AG10803 (cell line): ENCODE results near the gene PAF1.

Experiments
- DNase-seq: peaks from one replicate; pipeline ENCODE4 v3.0.0; 2010; ENCODE audit warnings: low read depth
- H3K4me3 ChIP-seq: 2 replicates; pipeline ENCODE4 v1.5.1; 2011; ENCODE audit warnings: mild to moderate bottlenecking, low read length, control low read depth
- TF ChIP-seq, protein P1 (sequence below): conservative IDR thresholded peaks from 2 replicates; pipeline ENCODE4 v1.5.1; 2011; ENCODE audit warnings: mild to moderate bottlenecking, low read length, control low read depth, inconsistent platforms

Gene PAF1

DNA sequence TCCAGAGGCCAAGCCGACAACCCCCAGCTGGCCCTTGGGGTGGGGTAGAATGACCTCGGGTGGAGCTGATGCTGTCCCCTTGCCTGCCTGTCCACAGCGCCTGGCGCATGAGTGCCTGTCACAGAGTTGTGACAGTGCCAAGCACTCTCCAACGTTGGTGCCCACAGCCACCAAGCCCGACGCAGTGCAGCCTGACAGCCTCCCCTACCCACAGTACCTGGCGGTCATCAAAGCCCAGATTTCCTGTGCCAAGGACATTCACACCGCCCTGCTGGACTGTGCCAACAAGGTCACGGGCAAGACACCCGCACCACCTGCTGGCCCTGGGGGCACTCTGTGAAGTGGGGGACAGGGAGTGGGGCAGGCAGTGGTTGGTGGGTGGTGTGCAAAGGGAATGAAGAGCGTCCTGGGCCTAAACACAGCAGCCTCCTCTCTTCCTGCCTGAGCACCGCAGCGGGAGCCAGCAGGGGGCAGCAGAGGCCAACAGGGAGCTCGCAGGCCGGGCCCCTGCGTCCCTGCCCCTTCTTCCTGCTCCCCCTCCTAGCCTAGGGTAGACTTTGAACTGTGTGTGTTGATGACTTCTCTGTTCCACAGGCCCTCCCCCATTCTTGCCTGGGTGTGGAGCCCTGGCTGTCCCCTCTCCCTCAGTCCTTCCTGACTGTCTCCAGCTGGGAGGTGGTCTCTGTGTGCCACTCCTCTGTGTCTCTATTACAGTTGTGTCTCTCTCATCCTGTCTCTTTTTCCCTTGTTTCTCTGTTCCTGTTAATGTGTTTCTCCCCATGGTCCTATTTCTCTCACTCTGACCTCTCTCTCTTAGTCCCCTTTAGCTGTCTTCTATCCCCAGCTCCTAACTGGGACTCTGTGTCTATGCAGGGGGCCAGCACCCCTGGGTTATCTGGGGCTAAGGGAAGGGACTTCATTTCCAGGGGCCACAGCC lies 6.7 kb upstream of the PAF1 start:
- peak; percentile 82 for DNase-seq
- peak overlapping the region; percentile 15 for H3K4me3 ChIP-seq
- TF ChIP-seq, protein P1, sequence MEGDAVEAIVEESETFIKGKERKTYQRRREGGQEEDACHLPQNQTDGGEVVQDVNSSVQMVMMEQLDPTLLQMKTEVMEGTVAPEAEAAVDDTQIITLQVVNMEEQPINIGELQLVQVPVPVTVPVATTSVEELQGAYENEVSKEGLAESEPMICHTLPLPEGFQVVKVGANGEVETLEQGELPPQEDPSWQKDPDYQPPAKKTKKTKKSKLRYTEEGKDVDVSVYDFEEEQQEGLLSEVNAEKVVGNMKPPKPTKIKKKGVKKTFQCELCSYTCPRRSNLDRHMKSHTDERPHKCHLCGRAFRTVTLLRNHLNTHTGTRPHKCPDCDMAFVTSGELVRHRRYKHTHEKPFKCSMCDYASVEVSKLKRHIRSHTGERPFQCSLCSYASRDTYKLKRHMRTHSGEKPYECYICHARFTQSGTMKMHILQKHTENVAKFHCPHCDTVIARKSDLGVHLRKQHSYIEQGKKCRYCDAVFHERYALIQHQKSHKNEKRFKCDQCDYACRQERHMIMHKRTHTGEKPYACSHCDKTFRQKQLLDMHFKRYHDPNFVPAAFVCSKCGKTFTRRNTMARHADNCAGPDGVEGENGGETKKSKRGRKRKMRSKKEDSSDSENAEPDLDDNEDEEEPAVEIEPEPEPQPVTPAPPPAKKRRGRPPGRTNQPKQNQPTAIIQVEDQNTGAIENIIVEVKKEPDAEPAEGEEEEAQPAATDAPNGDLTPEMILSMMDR = peak; percentile 90

DNA sequence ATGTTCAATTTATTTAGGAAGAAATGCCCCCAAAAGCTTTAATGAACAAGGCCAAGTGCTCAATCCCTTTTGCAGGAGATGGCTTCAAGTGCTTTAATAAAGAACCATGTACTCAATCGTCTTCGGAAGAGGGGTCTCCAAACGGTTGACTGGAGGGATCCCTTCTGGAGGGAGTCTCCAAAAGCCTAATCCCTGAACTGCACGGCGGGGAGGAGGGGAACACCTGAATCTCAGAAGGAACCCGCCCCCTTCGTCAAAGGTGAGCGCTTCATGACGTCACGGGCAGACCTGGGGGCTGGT lies 505 bp downstream of the PAF1 start:
- DNase-seq = no peak
- peak overlapping the region; percentile 97 for H3K4me3 ChIP-seq
- TF ChIP-seq, protein P1 = no peak

DNA sequence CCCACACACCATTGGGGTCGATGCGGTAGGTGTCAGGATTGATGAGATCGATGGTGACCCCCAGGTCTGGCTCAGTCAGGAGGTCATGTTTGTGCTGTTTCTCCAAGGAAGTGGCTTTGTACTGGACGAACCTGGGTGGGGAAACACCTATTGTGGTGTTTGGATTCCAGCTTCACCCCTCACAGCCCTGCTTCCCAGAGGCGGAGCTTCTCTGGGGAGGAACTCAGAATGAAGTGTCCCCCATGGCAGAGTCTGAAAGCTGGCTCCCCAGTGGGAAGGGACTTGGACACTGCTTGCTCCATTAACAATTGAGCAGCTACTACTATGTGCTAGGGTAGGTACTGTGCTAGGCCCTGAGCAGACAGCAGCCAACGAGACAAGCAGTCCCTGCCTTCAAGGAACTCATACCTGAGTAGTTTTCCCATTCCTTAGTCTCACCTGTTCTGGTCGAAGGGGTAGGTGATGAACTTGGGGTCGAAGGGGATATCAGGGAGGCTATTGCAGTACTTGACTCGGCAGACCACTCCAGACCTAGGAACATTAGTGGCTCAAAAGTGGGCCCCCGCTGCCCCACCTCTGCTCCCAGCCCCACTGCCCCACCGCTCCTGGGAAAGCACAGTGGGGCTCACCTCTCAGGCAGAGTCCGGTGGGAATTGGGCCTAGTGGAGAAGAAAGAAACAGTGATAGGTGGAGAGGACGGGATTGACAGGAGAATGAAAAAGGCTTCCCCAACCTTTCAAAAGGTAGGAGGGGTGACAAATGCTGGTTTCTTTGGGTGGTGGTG lies 1.1 kb downstream of the PAF1 start:
- TF ChIP-seq, protein P1 = no peak
- peak overlapping the region; percentile 97 for H3K4me3 ChIP-seq
- no peak for DNase-seq

DNA sequence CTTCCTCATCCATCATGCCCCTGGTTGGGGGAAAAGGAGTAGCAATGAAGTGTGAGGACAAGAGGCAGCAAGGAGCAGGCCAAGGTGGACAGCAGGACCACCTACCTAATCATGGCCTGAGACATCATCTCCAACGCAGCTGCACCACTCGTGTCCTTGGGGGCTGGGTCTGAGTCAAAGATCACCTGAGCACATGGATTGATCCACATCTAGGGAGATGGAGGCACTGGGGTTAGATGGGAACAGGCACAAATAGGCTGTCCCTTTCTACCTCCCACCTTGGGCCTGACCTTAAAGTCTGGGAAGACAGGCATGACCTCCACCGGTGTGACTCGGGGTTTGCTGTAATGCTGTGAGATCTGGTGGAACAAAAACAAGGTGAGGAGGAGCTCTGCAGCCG lies 2.2 kb downstream of the PAF1 start:
- TF ChIP-seq, protein P1 = no peak
- DNase-seq = no peak
- H3K4me3 ChIP-seq = no peak overlapping the region

DNA sequence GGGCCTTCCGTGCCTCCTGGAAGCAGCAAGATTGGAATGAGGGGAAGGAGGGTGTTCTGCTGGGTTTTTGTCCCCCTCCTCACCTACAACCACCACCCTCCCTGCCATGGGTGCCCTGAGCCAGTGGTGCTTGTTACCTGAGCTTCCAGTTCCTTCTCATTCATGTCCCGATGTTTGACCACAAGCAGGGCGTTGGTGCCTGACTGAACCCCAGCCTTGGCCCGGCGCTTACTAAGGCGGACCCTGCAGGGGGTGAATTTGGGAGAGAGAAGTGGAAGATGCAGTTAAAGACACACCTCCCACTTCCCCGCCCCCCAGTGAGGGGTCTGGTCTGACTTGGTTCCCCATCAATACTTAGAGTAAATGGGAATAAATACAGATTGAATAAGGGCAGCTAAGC lies 4.3 kb downstream of the PAF1 start:
- DNase-seq = no peak
- H3K4me3 ChIP-seq = no peak overlapping the region
- TF ChIP-seq, protein P1 = no peak

DNA sequence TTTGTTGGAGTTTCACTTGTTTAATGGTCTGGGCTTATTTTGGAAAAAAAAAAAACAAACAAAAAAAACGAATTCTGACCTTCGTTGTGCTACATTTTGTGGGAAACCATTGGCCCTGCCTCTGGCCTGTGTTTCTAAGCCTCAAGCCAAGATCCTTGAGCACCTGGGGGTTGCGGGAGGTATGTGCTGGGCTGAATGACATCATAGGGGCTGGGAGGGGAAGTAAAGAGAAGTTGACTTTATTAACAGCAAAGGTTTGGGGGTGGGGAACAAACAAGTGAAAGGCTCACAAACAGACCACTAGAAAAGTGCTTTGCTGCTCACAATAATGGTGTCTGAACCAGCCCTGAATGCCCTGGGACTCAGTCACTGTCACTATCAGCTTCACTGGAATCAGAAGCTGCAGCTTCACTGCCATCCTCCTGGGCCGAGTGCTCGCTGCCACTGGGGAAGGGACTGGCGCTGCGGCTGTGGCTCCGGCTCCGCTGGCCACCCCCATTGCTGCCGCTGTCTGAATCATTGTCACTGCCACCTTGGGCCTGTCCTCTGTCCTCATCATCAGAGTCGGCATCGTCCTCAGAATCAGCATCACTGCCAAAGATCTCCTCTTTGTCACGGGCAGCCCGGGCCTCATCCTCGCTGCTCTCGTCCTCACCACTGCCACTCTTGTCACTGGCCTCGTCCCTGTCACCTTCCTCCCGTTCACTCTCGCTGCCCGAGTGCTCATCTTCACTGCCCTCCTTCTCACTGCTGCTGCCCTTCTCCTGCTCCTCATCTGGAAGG lies 5.1 kb downstream of the PAF1 start:
- no peak overlapping the region for H3K4me3 ChIP-seq
- no peak for DNase-seq
- TF ChIP-seq, protein P1 = no peak
